ENCODE data around the gene TMED4. TPM values are rescaled to one million over a fixed set of nuclear protein-coding genes. Genes with fewer than 3 reads are reported as not detected.

The TMED4 gene
- total and polyA plus RNA-seq, 10 of the 15 experiments (the other 5 are each of a cell fraction or from before 2014, with no cell fraction given) = 20.8 to 71.3 (median 51.0) TPM

GRCh38 chr7:44573464-44574286, 8.4 kb downstream of the TMED4 start, which contains the start of gene DDX56:
TSS of gene DDX56 (minus strand) at chr7:44573908. CDS start at chr7:44573895, 13 bp downstream.
- ATAC-seq (peak; percentile 97), FAIRE-seq (peak; percentile 99), DNase-seq (ENCODE audit: low read depth, low spot score) (peak; percentile 84)
- intact Hi-C loops (cut with micrococcal nuclease; ENCODE audit: unreplicated experiment) = no loop called here
- in situ Hi-C loops (cut with MboI) = no loop called here
- WGBS (ENCODE audit: insufficient coverage, insufficient replicate concordance, low lambda C conversion rate, missing lambda C conversion rate) = 2% methylated on average over 74 of the region's 74 CpGs
- ChIA-PET RAD21 (ENCODE audit: unreplicated experiment) (interaction anchor here (0.6 to 2.6 kb wide), 10 partner anchors 9 to 276 kb away, joined by 3 to 9 read pairs (median 4); partner anchors contain the start of genes NUDCD3, OGDH and TMED4), CTCF (interaction anchor here (1.0 to 4.4 kb wide), 4 partner anchors 9 to 333 kb away, joined by 3 to 23 read pairs (median 6); no protein-coding TSS in a partner anchor), SMC1A (ENCODE audit: uncharacterized antibody, unreplicated experiment) (interaction anchor here (1.0 to 4.1 kb wide), 6 partner anchors 9 to 563 kb away, joined by 3 to 17 read pairs (median 3); partner anchors contain the start of genes H2AZ2 and TMED4), POLR2A (interaction anchor here (0.6 to 3.0 kb wide), 13 partner anchors 8 to 532 kb away, joined by 3 to 18 read pairs (median 4); partner anchors contain the start of genes PPIA and TMED4)
- BruUV-seq (replicated peaks) = no TSS peak
- no peaks in the 10 kb centered on the region for H3K27me3 ChIP-seq (replicated peaks in 1 of 2; ENCODE audit: control insufficient read depth in 2 of 2, insufficient read depth in 2 of 2, low read length in 1 of 2)
- H3K36me3 ChIP-seq (ENCODE audit: control insufficient read depth in 2 of 2, insufficient read depth in 2 of 2, low read length in 1 of 2) = peaks cover 22 to 35% of the 10 kb centered on the region in 2 experiments
- H3K9me3 ChIP-seq (replicated peaks; ENCODE audit: control insufficient read depth, insufficient read depth, low read length) = no peaks in the 10 kb centered on the region
- H3K4me1 ChIP-seq (ENCODE audit: control insufficient read depth, insufficient read depth, low read length) = peaks cover 11% of the 10 kb centered on the region
- peak within 1 kb of the TSS; percentile 85 for H3K4me2 ChIP-seq (ENCODE audit: control insufficient read depth, insufficient read depth)
- no peaks in the 10 kb centered on the region; the same call in 1 of the 2 replicates for H4K20me1 ChIP-seq (ENCODE audit: control insufficient read depth, insufficient read depth)
- peak within 1 kb of the TSS; percentile 94 for H3K27ac ChIP-seq (ENCODE audit: control insufficient read depth, insufficient read depth)
- H3K79me2 ChIP-seq (ENCODE audit: control insufficient read depth, insufficient read depth, low read length) = peaks cover 35% of the 10 kb centered on the region
- H3K9ac ChIP-seq (ENCODE audit: control insufficient read depth, insufficient read depth, low read length) = peak within 1 kb of the TSS; percentile 92
- H2AFZ ChIP-seq (ENCODE audit: control insufficient read depth, low read depth, low read length) = peak within 1 kb of the TSS; percentile 93
- H3K4me3 ChIP-seq = peak within 1 kb of the TSS; percentile 94
- TF ChIP-seq KDM1A (IDR thresholded peaks at IDR 0.05; ENCODE audit: borderline replicate concordance) (no peak), PRDM15 (CRISPR knock-in tag; IDR thresholded peaks at IDR 0.05) (no peak), RBBP5 (conservative IDR thresholded peaks at IDR 0.05) (no peak), CTCF (IDR thresholded peaks at IDR 0.05 in 2 of 3, conservative IDR thresholded peaks at IDR 0.05 in 1 of 3; ENCODE audit: control insufficient read depth in 2 of 3, extremely low read depth in 1 of 3, insufficient read depth in 1 of 3, low read depth in 3 of 3, low read length in 3 of 3) (no peak), E2F4 (IDR thresholded peaks at IDR 0.05; ENCODE audit: low read depth, low read length) (no peak), ATF7 (IDR thresholded peaks at IDR 0.05; ENCODE audit: low read depth) (no peak), RB1 (IDR thresholded peaks at IDR 0.05; ENCODE audit: borderline replicate concordance) (peak; percentile 53; the same call in 1 of the 2 replicates), RAD21 (IDR thresholded peaks at IDR 0.05; ENCODE audit: insufficient read depth, low read depth, low read length) (no peak), CEBPB (IDR thresholded peaks at IDR 0.05; ENCODE audit: borderline replicate concordance in 1 of 2, low read depth in 2 of 2, low read length in 2 of 2) (no peak), MEF2B (IDR thresholded peaks at IDR 0.05; ENCODE audit: partially characterized antibody, poor library complexity, severe bottlenecking) (no peak), NKRF (conservative IDR thresholded peaks at IDR 0.05) (peak; percentile 79)
